CD14-positive monocyte (primary cell): ENCODE measurements around the gene RASSF1. TPM values are rescaled to one million over a fixed set of nuclear protein-coding genes. Genes with fewer than 3 reads are reported as not detected.
A peak's percentile ranks its signal among the peaks of the same experiment; 100 is the strongest.

Experiments used
- DNase-seq, 3 donors: peaks; one replicate each; pipeline ENCODE4 v3.0.0-alpha.2; 2011 to 2022
- H2AFZ ChIP-seq: 2 replicates; pipeline ENCODE4 v1.6.0; 2012; ENCODE audit warnings: mild to moderate bottlenecking, low read depth, low read length, inconsistent platforms; ENCODE audit not compliant: insufficient read depth, poor library complexity, severe bottlenecking
- H3K27ac ChIP-seq, 2 donors: 1 replicate in 1 of 2; 2 replicates in 1 of 2; pipeline ENCODE4 v1.5.1; 2012 to 2013; ENCODE audit warnings: low read length in 2 of 2, control low read depth in 1 of 2, inconsistent platforms in 1 of 2, low read depth in 1 of 2, mild to moderate bottlenecking in 1 of 2
- H3K27me3 ChIP-seq, 2 donors: one replicate each; pipeline versions ENCODE4 v1.6.0 to v1.6.1; 2011 to 2013; ENCODE audit warnings: low read length in 2 of 2; ENCODE audit not compliant: control insufficient read depth in 2 of 2, insufficient read depth in 2 of 2
- H3K36me3 ChIP-seq, 2 donors: replicated peaks in 1 of 2; 1 replicate in 1 of 2; 2 replicates in 1 of 2; pipeline versions ENCODE4 v1.5.1 to v1.6.1; 2012 to 2013; ENCODE audit warnings: low read length in 2 of 2, control low read depth in 1 of 2, inconsistent platforms in 1 of 2, mild to moderate bottlenecking in 1 of 2; ENCODE audit not compliant: insufficient read depth in 2 of 2, control insufficient read depth in 1 of 2
- H3K4me1 ChIP-seq, 2 donors: 1 replicate in 1 of 2; 2 replicates in 1 of 2; pipeline versions ENCODE4 v1.5.1 to v1.6.1; 2012 to 2013; ENCODE audit warnings: low read length in 2 of 2, control low read depth in 1 of 2, inconsistent platforms in 1 of 2, mild to moderate bottlenecking in 1 of 2, moderate library complexity in 1 of 2; ENCODE audit not compliant: insufficient read depth in 2 of 2, control insufficient read depth in 1 of 2
- H3K4me2 ChIP-seq: replicated peaks from 2 replicates; pipeline ENCODE3; 2012; ENCODE audit warnings: low read length, moderate library complexity, mild to moderate bottlenecking; ENCODE audit not compliant: poor library complexity, severe bottlenecking; ENCODE audit errors: extremely low read depth
- H3K4me3 ChIP-seq, 3 experiments: fragments of 200-600 bp in 1 of 3; sonication (generic) in 1 of 3; replicated peaks in 1 of 3; 1 replicate in 2 of 3; 2 replicates in 1 of 3; pipeline ENCODE4 v1.5.1; 2011 to 2013; ENCODE audit warnings: low read length in 3 of 3, mild to moderate bottlenecking in 3 of 3, control low read depth in 2 of 3, low read depth in 2 of 3, inconsistent platforms in 1 of 3, moderate library complexity in 1 of 3
- H3K79me2 ChIP-seq: 2 replicates; pipeline ENCODE4 v1.6.0; 2012; ENCODE audit warnings: mild to moderate bottlenecking, control low read depth, inconsistent platforms, low read length, moderate library complexity; ENCODE audit not compliant: insufficient read depth
- H3K9ac ChIP-seq: 2 replicates; pipeline ENCODE4 v1.6.0; 2017; ENCODE audit warnings: low read length, mild to moderate bottlenecking; ENCODE audit not compliant: insufficient read depth, poor library complexity, severe bottlenecking
- H3K9me3 ChIP-seq, 2 donors: replicated peaks in 1 of 2; 1 replicate in 1 of 2; 2 replicates in 1 of 2; pipeline versions ENCODE4 v1.5.1 to v1.6.1; 2012 to 2013; ENCODE audit warnings: low read length in 2 of 2, control low read depth in 1 of 2; ENCODE audit not compliant: control insufficient read depth in 1 of 2, insufficient read depth in 1 of 2
- H4K20me1 ChIP-seq: 2 replicates; pipeline ENCODE4 v1.6.0; 2012; ENCODE audit warnings: mild to moderate bottlenecking, low read length, control low read depth, moderate library complexity; ENCODE audit not compliant: insufficient read depth
- H3K27ac Mint-ChIP-seq, 7 donors: one replicate each; pipeline ENCODE4 v1.8.0; 2020; ENCODE audit warnings: mild to moderate bottlenecking in 7 of 7, mixed read lengths in 7 of 7, moderate library complexity in 6 of 7, inconsistent platforms in 2 of 7
- H3K27me3 Mint-ChIP-seq, 3 donors: one replicate each; pipeline ENCODE4 v1.8.0; 2021 to 2022; ENCODE audit warnings: low read depth in 3 of 3, mild to moderate bottlenecking in 3 of 3, mixed read lengths in 3 of 3, moderate library complexity in 3 of 3, inconsistent platforms in 1 of 3
- H3K36me3 Mint-ChIP-seq, 2 donors: one replicate each; pipeline ENCODE4 v1.8.0; 2020; ENCODE audit warnings: mixed read lengths in 2 of 2, inconsistent platforms in 1 of 2, mild to moderate bottlenecking in 1 of 2
- H3K4me1 Mint-ChIP-seq: one replicate; pipeline ENCODE4 v1.8.0; 2020; ENCODE audit warnings: mild to moderate bottlenecking, mixed read lengths
- H3K4me3 Mint-ChIP-seq, 2 donors: one replicate each; pipeline ENCODE4 v1.8.0; 2020; ENCODE audit warnings: mild to moderate bottlenecking in 2 of 2, mixed read lengths in 2 of 2, moderate library complexity in 1 of 2
- H3K9me3 Mint-ChIP-seq, 7 donors: one replicate each; pipeline ENCODE4 v1.8.0; 2020 to 2022; ENCODE audit warnings: mixed read lengths in 7 of 7, mild to moderate bottlenecking in 6 of 7, moderate library complexity in 6 of 7, inconsistent platforms in 2 of 7
- CTCF ChIP-seq: fragments of 200-600 bp; IDR thresholded peaks from one replicate; pipeline ENCODE4 v1.8.0; 2022; ENCODE audit warnings: antibody characterized with exemption, mild to moderate bottlenecking
- WGBS: methylation state at CpG from one replicate; pipeline ENCODE4 v1.1.5; 2013; ENCODE audit warnings: missing lambda C conversion rate; ENCODE audit not compliant: insufficient coverage; 5-methylcytosine and 5-hydroxymethylcytosine counted together
- intact Hi-C, 2 donors: fragments of 100-400 bp; cut with micrococcal nuclease; formaldehyde crosslinking; loops; one replicate each; pipeline versions ENCODE4 v1.15.0 to v1.15.1; 2023
- polyA plus RNA-seq, 3 donors: library from polyadenylated mRNA; depleted of rRNA in 1 of 3; unstranded in 2 of 3; stranded (reverse) in 1 of 3; fragments of 300-500 nt in 2 of 3; fragments of >200 nt in 1 of 3; fragmentation: Illumina TruSeq in 2 of 3; gene quantifications; 1 replicate in 2 of 3; 2 replicates in 1 of 3; pipeline ENCODE4 v1.2.3, GENCODE V29; 2012 to 2021

The RASSF1 gene
- polyA plus RNA-seq, 3 donors: 16.0 to 229 (median 24.0) TPM

- Mint-ChIP-seq H3K27me3 (no peaks in the 10 kb centered on the region), H3K9me3 (no peaks in the 10 kb centered on the region), H3K27ac (peak overlapping the region in 1 of 7 donors; percentile 32), H3K36me3 (peaks cover 3 to 17% of the 10 kb centered on the region in 2 donors), H3K4me3 (no peak overlapping the region), H3K4me1 (peaks cover 33% of the 10 kb centered on the region)
- Histone ChIP-seq H3K27me3 (no peaks in the 10 kb centered on the region), H3K4me1 (peaks cover 33 to 43% of the 10 kb centered on the region in 2 donors), H2AFZ (no peak overlapping the region), H3K4me3 (no peak overlapping the region), H3K4me2 (no peak overlapping the region), H3K9ac (no peak overlapping the region), H3K79me2 (peaks cover 41% of the 10 kb centered on the region), H3K36me3 (peaks cover 5 to 8% of the 10 kb centered on the region in 2 donors), H3K27ac (no peak overlapping the region), H3K9me3 (no peaks in the 10 kb centered on the region), H4K20me1 (no peaks in the 10 kb centered on the region)
- WGBS: 97% methylated on average over 22 of the region's 22 CpGs
- no peak for TF ChIP-seq CTCF
- intact Hi-C loops: loop anchor here (5.0 kb wide), 1 partner anchor 43 kb away; no protein-coding TSS in a partner anchor
- peak in 1 of 3 donors; percentile 5 for DNase-seq
Measured at GRCh38 chr3:50294492-50295403, 45.9 kb downstream of the RASSF1 start.

- H3K9me3 ChIP-seq: no peaks in the 10 kb centered on the region
- H3K4me3 Mint-ChIP-seq: no peak overlapping the region
- intact Hi-C loops: no loop called here
- H3K36me3 ChIP-seq: peaks cover 12 to 14% of the 10 kb centered on the region in 2 donors
- no peaks in the 10 kb centered on the region for H4K20me1 ChIP-seq
- H3K27ac ChIP-seq: no peak overlapping the region
- peak in 1 of 3 donors; percentile 2 for DNase-seq
- H3K9ac ChIP-seq: no peak overlapping the region
- peaks cover 30% of the 10 kb centered on the region for H3K4me1 Mint-ChIP-seq
- no peaks in the 10 kb centered on the region for H3K9me3 Mint-ChIP-seq
- no peak overlapping the region for H3K4me3 ChIP-seq
- no peak overlapping the region for H2AFZ ChIP-seq
- H3K4me2 ChIP-seq: no peak overlapping the region
- WGBS: 80% methylated on average over 1 of the region's 4 CpGs
- no peak for TF ChIP-seq CTCF
- H3K36me3 Mint-ChIP-seq: peaks cover 8 to 23% of the 10 kb centered on the region in 2 donors
- no peaks in the 10 kb centered on the region for H3K27me3 ChIP-seq
- no peaks in the 10 kb centered on the region for H3K27me3 Mint-ChIP-seq
- H3K79me2 ChIP-seq: peaks cover 41% of the 10 kb centered on the region
- H3K4me1 ChIP-seq: peaks cover 31 to 41% of the 10 kb centered on the region in 2 donors
- no peak overlapping the region for H3K27ac Mint-ChIP-seq
Measured at GRCh38 chr3:50294089-50294488, 46.5 kb downstream of the RASSF1 start.
